NOMO-1 (cell line): Measurements from ENCODE around the gene DGKQ.

Experiments used
- DNase-seq, 2 experiments: peaks; one replicate each; lab custom pipeline; 2025; ENCODE audit not compliant: unreplicated experiment in 2 of 2; lab: John Stamatoyannopoulos, UW

The DGKQ gene

DNA sequence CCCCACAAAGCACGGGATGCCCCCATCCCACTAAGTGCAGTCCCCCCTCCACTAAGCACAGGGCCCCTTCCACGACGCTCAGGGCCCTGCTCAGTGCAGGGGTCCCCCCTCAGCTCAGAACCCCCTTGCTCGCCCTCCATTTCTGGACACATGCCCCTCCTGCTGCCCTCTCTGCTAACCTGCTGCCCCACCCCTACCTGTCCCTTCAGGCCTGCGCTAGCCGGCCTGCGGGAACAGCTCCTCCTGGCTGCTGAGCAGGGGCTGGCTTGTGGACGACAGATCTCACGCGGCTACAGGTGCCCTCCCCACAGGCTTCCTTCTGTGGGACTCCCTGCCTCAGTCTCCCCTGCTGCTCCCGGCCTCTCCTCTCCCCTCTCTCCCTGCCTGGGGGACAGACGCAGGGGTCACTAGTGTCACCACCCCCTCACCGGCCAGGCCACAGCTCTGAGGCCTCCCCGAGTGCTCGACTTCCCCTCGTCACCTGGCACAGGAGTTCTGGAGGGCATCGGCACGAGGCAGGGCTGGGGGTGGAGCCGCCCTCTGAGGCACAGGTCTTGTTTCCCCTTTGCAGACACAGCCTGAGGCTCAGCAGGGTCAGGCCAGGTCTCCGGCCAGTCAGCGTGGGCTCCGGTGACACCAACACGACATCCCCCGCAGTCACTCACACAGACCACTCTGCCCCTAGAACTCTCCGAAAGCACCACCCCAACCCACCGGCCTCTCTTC, 62.8 kb downstream of the DGKQ start:
- DNase-seq = no peak

DNA sequence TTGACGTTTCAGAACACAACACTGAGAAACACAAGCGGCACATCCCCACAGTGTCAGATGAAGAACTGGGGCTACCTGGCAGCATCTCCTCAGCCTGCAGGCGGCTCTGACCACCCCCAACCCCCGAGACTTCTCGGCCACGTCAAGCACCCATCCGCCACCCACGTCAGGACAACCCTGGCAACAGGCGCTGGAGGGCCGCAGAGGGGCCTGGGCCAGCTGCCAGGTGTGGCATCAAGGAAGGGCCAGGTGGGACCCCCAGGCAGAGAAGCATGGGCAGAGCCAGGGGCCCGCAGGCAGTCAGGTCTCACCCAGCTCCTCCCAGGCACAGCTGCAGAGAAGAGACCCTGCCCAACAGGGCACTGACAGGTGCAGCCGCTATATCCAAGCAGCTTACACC, 63.5 kb downstream of the DGKQ start:
- DNase-seq = no peak

DNA sequence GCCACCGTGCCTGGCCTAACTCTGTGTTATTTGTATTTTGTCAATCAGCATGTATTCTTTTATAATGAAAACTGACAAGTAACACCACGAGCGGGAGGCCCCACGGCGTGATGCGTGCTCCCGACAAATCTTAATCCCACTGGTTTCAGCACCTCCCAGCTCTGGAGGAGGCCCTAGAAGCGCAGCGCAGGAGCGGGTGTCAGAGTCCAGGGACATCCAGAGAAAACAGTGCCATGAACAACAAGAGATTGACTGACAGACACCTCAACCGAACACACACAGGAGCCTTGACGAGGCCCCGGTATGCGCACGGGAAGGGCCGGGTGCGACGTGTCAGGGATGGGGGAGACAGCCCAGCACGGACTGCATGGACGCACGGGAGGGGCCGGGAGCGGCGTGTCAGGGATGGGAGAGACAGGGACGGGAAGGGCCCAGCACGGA, 64.2 kb downstream of the DGKQ start:
- no peak for DNase-seq
